HG03064 (cell line): ENCODE results near the gene ASIC1.
"Not testable (repeated sequence)": the region's sequence is repeated elsewhere in the genome, so short reads cannot be mapped to it uniquely, and the experiment has no call there.

Experiments used
- ATAC-seq: cut with Tn5 transposase; IDR thresholded peaks from one replicate; pipeline ENCODE4 v1.9.1; 2021; ENCODE audit warnings: low read depth; ENCODE audit not compliant: unreplicated experiment

The ASIC1 gene

GRCh38 chr12:50057000-50057841 is at the start of gene ASIC1:
Gene ASIC1, plus strand, starts transcription at chr12:50057596. Its CDS starts 1,171 bp downstream, at chr12:50058767.
- ATAC-seq, result no peak

- ATAC-seq, result no peak
Measured at GRCh38 chr12:50013361-50014147, 43.8 kb upstream of the ASIC1 start.

- no peak for ATAC-seq
Measured at GRCh38 chr12:50014342-50014741, 43.1 kb upstream of the ASIC1 start.

- ATAC-seq, result no peak
Measured at GRCh38 chr12:50016501-50017475, 40.6 kb upstream of the ASIC1 start.

GRCh38 chr12:50017641-50018040 is 39.8 kb upstream of the ASIC1 start:
- ATAC-seq, result no peak

- no peak for ATAC-seq
Measured at GRCh38 chr12:50018154-50018553, 39.2 kb upstream of the ASIC1 start.

GRCh38 chr12:50018968-50019367 is 38.4 kb upstream of the ASIC1 start:
- ATAC-seq, result no peak

- no peak for ATAC-seq
Measured at GRCh38 chr12:50019524-50019923, 37.9 kb upstream of the ASIC1 start.

GRCh38 chr12:50021031-50021430 is 36.4 kb upstream of the ASIC1 start:
- no peak for ATAC-seq

- no peak for ATAC-seq
Measured at GRCh38 chr12:50022903-50023302, 34.5 kb upstream of the ASIC1 start.

GRCh38 chr12:50024227-50024626 is 33.2 kb upstream of the ASIC1 start:
- ATAC-seq, result no peak

- peak; percentile 17 for ATAC-seq
Measured at GRCh38 chr12:50024805-50025186, 32.6 kb upstream of the ASIC1 start.

- ATAC-seq, result peak; percentile 93
Measured at GRCh38 chr12:50025187-50026059, 32.0 kb upstream of the ASIC1 start, which contains the start of gene RACGAP1. Gene RACGAP1, minus strand, starts transcription at chr12:50025494. Its CDS starts 8,779 bp downstream, at chr12:50016715.

- no peak for ATAC-seq
Measured at GRCh38 chr12:50026691-50027090, 30.7 kb upstream of the ASIC1 start.

- not testable (repeated sequence) for ATAC-seq
Measured at GRCh38 chr12:50030449-50030848, 26.9 kb upstream of the ASIC1 start.

- ATAC-seq, result no peak
Measured at GRCh38 chr12:50032515-50032853, 24.9 kb upstream of the ASIC1 start.

GRCh38 chr12:50032854-50033581 is 24.4 kb upstream of the ASIC1 start:
- no peak for ATAC-seq

GRCh38 chr12:50038336-50038735 is 19.1 kb upstream of the ASIC1 start:
- ATAC-seq, result no peak
